Stimulated activated CD4-positive, alpha-beta T cell treated with anti-CD3 and anti-CD28 coated beads, Interleukin-2, amount 100 ng/mL, for 4 hours (primary cell): ENCODE measurements around the gene PIK3AP1.
"Not testable (repeated sequence)": the region's sequence is repeated elsewhere in the genome, so short reads cannot be mapped to it uniquely, and the experiment has no call there.

Source experiments
- DNase-seq: peaks from one replicate; pipeline ENCODE4 v3.0.0-alpha.2; 2020; ENCODE audit warnings: low read depth

Gene PIK3AP1

DNA sequence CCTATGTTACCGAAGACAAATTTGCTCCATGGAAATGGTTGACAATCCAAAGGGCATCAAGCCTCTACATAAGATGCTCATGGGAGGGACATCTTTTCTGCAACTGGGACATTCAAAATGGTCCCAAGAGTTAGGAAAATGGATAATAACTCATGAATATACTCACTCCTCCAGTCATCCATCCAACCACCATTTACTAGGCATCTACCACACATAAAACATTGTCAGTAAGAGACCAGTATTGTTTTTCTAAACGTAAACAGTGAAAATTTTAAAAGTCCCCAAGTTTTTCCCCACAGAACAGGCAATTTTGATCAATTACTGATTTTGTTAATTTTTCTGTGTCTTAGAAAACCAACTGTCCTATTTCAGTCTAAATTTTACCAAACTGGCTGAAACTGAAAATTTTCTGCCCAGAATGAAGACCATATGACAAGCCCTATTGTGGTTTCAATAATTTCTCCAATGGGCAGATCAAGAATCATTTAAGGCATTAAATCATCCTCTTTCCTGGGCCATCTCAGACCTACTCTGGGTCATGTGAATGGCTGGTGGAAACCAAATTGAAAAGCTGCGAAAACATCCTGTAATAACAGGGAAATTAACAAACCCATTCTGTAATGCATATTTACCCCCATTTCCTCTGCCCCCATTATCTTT lies 24.2 kb downstream of the PIK3AP1 start:
- DNase-seq = no peak

DNA sequence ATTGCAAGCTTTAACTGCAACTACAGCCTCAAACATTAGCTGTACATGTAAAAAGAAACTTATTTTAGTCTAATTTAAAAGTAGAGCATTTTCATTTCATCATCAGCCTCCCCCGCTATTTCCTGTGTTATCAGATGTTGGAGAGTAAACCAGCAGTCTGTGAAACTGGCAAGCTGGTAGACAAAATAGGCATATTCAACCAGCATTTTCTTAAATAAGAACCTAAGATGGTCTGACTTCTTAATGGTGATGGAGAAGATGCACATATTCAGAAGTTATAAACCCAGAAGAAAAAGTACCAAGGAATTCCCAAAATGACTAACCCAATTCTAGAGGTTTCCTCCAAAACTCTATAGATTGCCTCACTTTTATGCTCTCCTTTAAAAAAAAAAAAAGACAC lies 24.9 kb downstream of the PIK3AP1 start:
- no peak for DNase-seq

DNA sequence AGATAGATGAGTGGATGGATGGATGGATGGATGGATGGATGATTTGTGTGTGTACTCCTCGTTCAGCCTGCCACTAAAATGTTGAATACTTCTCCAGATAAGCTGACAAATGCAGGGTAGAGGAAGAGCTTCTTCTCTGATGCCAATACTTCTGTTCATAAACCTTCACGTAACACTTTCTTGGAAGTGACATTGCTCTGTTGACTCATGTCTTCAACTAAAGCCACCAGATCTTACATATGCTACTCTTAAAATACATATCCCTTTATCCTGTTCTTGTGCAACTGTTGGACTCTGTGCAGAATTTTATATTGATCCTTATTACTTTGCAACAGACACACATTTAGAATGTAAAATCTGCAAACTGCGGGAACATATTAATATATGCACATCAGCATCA lies 26.9 kb downstream of the PIK3AP1 start:
- DNase-seq = no peak

DNA sequence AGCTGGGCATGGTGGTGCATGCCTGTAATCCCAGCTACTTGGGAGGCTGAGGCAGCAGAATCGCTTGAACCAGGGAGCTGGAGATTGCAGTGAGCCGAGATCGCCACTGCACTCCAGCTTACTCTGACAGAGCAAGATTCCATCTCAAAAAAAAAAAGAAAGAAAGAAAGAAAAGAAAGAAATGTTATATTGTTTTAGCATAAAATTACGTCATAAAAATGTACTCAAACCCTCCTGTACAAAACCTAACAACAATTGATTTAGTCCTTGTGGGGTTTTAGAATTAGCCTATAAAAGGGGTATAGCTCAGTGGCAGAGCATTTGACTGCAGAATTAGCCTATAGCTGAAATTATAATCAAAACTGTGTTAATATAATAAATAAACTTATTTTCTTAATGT lies 27.9 kb downstream of the PIK3AP1 start:
- no peak for DNase-seq

DNA sequence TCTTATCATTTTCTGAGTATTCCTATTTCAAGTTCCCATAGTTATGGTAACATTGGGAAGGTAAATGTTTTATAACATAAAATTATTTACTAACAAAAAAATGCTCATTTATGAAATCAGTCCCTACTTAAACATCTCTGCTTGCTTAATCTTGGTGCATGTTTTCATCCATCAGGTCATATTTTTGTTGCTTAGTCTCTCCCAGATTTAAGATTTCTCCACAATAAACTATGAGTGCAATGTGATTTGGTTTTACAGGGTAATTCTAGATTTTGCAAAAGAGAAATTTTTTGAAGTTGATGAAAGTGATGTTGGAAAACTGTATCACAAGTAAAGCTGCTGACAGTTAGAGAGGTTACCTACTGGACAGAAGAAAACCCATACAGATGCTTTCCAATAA lies 28.6 kb downstream of the PIK3AP1 start:
- no peak for DNase-seq

DNA sequence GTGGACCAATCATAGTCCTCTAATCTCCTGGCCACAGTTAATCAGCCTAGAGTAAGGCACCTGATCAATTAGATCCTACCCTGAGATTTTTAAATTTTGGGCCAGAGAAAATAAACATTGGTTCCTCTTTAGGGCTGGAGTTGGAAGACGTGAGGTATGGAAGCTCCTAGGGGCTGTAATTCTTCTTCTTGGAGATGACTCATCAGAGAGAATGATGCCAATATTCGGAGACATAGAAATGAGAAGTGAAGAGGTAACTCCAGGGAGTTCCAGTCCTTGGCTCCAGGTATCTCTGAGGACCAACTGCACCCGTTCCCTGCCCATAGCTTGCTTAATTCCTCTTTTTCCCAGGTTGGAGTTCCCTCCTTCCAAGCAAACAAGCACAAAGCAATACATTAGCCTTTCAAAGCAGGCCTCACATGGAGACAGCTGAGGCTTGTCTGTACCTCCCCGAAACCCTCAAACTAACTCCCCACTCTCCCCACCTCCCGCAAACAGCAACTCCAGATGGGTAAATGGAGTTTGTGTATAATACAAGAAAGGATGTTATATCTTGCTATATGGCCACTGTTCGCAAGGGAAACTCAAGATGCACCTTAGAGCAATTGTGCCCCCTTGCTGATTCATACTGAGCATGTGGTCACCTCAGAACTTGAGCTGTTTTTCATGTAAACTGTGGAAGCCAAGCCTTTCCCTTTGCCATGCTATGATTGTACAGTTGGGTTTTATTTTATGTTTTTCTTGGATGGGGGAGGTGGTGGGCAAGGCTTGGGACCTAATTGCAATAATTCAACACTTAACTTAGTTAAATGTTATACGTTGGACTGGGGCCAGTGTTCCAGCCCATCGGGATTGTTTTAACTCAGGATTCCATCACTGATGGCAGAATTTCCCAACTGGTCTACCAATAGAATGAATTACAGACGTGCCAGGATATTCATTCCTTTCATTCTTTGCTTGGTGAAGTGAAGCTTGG lies 29.3 kb downstream of the PIK3AP1 start:
- DNase-seq = no peak

DNA sequence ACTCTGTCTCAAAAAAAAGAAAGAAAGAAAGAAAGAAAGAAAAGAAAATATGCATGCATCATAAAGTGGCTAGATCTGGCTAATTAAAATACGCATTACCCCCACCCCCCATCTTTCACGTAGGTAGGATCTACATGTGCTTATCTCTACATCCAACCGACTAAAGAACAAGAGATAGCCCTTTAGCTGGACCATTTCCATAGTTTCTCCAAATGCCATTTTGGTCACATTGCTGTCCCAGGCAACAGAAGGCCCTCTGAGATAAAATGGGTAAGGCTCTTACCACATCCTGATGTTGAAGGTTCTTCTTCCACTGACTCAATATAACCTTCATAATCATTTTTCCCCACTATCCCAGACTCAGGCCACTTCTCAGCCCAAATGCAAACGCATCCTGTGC lies 31.5 kb downstream of the PIK3AP1 start:
- DNase-seq = no peak

DNA sequence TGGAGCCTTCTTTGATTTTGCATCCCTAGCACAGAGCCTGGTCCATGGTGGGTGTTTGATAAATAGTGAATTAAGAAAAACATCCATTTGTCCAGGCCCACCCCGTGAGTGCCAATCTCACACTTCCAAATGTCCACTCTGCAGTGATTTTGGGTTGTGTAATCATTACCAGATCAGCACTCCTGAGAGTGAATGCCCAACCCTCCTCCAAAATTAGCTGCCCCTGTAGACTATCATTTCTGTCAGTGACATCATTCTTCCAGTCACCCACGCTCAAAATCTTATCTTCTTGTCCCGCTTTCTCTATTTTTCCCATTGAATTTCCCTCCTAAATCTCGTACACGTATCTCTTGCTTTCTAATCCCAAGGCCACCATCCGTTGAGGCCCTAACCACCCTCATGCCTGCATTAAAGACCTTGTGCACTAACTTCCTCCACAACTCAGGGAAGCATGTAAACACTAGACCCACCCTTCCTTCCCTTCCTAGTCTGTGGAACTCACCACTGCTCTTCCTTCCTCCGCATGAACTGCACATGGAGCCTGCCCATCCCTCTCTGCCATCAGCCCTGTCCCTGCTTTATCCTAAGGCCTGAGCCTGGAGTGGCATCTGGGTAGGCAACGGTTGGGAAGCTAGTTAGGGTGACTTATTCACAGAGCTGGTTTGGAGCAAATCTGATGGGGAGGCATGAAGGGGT lies 32.8 kb downstream of the PIK3AP1 start:
- no peak for DNase-seq

DNA sequence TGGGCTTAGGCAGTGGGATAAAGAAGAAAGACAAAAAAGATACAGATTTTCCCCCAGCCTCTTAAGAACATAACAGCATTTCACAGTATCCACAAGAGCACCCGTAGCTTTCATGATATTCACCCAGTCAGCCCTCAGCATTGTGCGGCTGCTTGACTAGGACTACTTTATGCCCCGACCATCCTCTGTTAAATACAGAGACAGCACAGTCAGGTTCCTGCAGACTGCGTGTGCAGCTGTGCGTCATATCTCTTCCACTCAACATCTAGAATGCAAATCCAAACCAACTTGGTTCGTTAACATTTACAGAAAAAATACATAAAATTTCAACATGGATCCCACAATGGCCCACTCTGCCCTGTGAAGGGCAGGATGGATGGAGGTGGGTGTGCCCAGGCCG lies 33.8 kb downstream of the PIK3AP1 start:
- no peak for DNase-seq

DNA sequence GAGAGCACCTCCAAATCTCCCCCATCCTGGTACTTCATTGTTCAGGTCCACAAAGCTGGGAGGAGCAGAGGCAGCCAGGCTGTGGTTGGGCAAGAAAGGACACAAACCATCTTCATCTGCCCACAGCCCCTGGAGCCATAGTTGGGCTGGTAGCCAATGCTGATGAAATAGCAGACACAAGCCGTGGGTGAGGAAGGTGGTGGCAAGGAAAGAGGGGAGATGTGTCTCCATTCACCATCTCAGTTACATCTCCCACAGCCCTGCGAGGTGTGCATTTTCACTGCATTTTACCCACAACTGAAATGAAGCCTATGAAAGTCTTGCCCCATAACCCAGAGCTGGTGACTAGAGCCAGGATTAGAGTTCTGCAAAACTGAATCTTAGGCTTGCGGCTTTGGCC lies 35.0 kb downstream of the PIK3AP1 start:
- no peak for DNase-seq

DNA sequence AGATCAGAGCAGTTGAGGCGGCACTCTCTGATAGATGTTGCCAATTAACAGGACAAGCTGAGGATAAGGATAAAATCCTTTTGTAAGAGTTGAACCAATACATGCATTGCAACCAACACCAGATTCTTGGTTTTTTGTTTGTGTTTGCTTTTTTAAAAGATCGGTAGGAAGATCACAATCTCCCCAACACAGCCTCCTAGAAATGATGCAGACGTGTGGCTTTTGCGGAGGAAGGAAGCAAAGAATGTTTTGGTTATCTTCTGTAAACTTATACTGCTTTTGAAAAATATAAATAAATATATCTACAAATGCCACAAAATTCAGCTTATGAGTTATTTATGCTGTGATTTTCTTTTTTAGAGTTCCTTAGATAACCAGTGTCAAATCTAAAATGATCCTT lies 35.5 kb downstream of the PIK3AP1 start:
- DNase-seq = no peak

DNA sequence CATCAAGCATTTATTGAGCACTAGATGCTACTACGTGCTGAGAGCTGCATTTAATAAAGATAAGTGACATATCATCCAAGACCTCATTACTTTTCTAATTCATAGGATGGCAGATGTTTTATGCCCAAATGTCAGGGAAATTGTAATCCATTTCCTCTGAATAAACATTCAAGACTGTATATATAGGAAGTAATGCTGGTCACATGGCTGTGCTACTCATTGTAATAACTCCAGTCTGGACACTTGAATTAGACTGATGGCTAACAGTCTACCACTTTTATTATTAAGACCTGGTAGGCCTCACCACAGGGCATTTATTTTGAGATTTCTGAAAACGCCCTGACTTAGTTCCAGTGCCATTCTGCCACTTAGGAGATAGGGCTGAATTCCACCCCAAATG lies 36.6 kb downstream of the PIK3AP1 start:
- DNase-seq = no peak

DNA sequence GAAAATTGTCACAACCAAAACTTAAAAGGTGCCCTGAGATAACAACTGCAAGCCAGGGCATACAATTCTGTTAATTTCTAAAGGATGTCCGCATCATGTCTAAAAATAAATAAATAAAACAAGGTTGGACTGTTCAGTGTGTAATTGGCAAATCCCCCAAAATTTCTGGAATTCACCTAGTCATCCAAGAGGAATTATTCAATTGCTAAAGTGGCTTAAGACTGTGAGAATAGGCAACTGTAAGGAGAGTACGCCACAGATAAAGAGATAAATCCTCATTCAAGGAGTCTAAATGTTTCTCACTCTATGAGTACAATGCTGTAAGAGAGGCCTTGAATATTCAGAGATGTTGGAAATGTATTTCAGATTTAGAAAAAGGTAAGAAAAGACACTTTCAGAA lies 37.2 kb downstream of the PIK3AP1 start:
- no peak for DNase-seq

DNA sequence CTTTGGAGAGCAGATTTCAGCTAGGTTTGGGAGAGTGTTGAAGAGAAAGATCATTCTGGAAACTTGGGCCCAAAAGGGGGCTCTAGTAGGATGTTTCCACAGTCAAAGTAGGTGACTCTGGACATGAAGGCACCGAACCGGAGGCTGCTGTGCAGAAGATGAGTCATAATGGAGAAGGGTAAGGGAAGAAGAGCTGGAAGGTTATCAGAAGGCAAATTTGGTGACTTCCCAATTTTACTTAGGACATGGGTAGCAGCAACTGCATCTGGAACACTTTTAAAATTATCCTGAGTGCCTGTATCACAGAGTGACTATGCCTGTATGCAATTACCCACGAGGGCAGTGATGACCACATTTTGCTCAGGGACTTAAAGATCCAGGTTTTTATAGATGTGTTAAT lies 38.8 kb downstream of the PIK3AP1 start:
- DNase-seq = no peak

DNA sequence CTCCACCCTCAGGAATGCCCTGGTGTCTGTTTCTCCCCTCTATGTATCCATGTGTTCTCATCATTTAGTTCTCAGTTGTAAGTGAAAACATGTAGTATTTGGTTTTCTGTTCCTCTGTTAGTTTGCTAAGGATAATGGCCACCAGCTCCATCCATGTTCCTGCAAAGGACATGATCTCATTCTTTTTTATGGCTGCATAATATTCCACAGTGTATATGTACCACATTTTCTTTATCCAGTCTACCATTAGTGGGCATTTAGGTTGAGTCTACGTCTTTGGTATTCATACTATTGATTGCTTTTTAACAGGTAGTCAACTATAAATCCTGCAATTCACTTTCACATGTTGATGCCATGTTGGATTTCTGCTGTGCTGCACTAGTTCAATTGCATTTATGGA lies 39.9 kb downstream of the PIK3AP1 start:
- not testable (repeated sequence) for DNase-seq

DNA sequence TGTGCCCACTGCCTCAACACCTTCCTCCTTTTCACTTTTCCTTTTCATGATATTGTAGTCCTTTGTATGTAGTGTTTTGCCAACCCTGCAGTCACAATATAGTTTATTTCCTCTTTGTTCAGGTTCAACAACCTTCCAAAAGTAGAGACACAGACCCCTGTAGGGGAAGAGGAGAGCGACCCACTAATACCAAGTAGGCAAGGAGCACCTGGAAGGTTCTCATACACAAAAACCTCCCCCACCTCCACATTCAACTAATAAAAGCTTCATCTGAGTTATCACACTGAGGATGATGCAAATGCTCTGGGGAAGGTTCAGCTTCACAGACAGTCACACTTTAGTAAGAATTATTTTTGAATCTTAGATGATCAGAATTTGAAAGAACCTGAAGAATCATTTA lies 41.6 kb downstream of the PIK3AP1 start:
- no peak for DNase-seq

DNA sequence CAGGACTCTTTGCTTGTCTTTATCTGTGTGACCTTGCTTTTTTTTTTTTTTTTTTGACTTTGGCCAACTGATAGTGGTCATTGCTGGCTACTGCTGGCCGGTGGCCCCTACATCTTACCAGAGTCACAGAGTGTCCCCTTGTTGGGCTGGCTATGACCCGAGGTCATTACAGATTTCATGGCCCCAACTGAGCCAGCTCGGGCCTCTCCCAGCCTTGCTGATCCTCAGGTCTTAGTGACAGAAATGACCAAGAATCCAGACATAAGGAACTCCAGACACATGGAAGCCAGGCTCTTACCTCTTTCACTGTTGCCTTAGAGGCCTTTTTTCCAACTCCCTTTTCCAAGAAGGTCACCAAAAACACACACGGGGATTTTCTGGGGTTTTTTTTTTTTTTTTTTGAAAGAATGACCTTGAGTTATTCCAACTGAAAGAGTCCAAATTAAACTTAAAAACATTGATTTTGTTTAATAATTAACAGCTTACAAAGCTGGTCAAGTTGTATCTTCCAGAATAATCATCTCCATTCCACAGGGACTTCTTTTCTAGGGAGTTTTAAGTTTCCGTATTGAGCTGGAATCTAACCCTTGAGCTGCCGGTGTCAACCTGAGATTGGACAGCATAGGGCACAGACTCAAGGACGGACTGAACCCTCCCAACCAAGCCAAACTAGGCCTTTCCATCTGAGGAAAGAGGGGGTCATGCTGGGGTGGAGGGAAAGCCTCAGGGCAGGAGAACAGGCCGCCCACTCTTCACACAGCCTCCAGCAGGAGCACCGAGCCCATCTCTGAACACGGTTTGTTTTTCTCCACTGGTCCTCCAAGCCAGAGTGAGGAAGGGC lies 43.8 kb downstream of the PIK3AP1 start:
- no peak for DNase-seq

DNA sequence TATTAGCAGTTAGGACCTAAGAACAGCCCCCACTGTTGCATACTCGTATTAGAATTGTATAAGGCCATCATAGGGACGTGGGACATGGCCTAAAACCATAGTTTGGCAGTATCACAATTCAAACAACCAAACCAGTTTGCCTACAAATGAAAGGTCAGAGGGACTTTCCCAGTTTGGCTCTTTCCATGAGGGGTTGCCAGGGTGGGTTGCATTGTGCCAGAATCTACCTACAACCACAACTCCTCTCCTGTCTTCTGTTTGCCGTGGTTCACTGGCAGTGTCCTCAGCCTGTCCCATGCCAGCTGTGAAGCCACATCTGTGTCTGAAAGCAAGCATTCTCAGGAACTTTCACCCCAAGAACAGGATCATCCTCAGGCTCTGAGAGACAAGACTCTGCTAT lies 44.5 kb downstream of the PIK3AP1 start:
- DNase-seq = no peak

DNA sequence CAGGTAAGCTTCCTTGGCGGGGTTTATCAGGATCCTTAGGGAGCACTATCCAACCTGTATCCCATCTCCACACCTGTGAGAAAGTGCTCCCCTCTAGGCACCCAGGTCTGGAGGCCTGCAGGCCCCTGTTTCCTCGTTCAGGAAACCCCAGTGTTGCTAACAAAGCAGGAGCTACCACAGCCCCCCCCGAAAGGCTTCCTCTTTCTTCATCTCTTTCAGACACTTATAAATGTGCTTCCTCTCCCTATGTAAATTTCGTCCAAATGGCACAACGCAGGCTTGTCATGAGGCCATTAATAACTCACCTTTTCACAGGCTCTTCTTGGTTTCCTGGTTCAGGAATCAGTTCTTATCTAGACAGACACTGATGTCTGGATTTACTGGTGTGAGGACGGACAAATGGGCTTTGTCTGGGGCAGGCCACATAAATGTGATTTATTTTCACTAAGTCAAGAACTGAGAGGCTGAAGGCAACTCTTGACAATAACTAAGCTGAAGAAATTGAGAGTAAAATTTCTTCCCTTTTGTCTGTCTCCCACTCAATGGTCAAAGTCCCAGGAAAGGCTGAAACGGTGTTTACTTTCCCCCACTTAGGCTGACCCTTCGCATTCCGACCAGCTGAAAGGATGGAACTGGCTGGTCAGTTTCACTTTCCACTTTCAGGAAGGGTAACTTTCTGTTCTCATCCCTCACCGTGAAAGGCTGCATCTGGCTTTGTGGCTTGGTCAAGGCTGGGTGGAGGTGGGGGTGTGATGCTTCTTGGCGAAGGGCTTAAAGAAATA lies 46.8 kb downstream of the PIK3AP1 start:
- no peak for DNase-seq

DNA sequence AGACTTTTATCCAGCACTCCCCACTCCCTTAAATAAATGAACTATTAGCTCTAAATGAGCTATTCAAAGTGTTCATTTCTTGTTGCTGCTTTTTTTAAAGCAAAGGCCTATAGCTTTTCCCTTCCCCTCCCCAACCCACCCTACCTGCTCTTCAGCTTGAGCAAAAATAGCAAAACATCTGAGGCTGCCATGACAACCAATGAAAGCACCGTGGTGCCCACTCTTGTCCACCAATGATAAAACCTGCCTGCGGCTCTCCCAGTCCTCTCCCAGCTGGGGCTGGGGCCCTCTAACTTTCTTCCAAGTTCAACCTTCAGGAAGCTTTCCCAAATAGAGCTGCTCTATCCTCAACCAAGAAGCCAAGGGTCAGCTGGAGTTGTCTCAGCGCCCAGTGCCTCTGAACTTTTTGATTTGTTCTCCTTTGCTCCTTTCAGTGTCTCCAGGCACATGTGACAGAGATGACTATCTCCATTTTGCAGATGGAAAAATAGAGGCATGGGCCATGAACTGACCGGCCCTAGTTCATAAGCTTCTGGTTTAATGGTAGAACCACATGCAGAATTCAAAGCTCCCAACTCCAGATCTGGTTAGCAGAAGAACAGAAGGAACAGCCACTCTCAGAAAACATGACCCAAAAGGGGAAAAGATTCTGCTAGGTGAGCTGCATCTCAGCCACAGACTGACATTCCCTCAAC lies 47.7 kb downstream of the PIK3AP1 start:
- no peak for DNase-seq
